Neural cell (in vitro differentiated cells): ENCODE results near the gene DLGAP4.

Experiments used
- EP300 ChIP-seq: fragments of 450-650 bp; conservative IDR thresholded peaks from 2 replicates; pipeline ENCODE4 v1.6.1; 2014; ENCODE audit warnings: antibody characterized with exemption, mild to moderate bottlenecking, moderate library complexity; ENCODE audit not compliant: poor library complexity, severe bottlenecking
- MXI1 ChIP-seq: fragments of 450-650 bp; conservative IDR thresholded peaks from 2 replicates; pipeline ENCODE4 v1.6.1; 2014; ENCODE audit warnings: antibody characterized with exemption, mild to moderate bottlenecking; ENCODE audit not compliant: poor library complexity, severe bottlenecking
- POLR2AphosphoS5 ChIP-seq: IDR thresholded peaks from 2 replicates; pipeline ENCODE4 v1.6.1; 2012
- TF ChIP-seq, protein P1 (sequence below): fragments of 450-650 bp; IDR thresholded peaks from 2 replicates; pipeline ENCODE4 v1.5.1; 2014; ENCODE audit warnings: antibody characterized with exemption, mild to moderate bottlenecking, moderate library complexity; ENCODE audit not compliant: poor library complexity, severe bottlenecking

DNA sequence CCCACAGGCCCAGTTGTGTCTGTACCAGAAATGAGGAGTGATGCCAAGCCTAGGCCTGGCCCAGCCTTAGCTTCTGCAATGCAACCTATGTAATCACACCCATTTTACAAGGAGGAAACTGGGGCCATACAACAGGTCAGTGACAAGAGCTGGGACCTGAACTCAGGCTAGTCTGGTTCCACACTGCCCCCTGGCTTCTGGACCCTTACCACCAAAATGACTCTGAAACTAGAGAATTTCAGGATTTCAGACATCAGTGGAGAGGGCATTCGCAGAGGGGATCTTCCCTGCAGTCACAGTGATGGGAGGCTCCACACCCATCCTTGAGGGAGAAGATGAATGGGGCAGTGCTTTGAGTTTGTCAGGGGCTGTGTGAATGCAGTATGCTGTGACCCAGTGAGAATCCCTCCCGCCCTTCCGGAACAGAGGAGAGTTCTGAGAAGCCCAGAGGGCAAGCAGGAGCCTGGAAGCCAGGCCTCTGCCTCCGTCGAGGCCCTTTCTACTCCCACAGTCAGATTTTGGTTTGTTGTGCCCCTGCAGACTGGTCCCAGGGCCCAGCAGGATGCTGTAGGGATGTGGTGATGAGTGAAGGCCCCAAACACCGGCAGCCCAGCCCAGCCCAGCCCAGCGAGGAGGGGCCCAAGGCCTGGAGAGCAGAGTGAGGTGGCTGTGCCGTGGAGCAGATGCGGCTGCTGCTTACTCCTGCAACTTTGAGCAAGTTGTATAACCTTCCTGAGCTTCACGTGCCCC, 187.1 kb downstream of the DLGAP4 start:
- no peak for TF ChIP-seq POLR2AphosphoS5
- TF ChIP-seq, protein P1, sequence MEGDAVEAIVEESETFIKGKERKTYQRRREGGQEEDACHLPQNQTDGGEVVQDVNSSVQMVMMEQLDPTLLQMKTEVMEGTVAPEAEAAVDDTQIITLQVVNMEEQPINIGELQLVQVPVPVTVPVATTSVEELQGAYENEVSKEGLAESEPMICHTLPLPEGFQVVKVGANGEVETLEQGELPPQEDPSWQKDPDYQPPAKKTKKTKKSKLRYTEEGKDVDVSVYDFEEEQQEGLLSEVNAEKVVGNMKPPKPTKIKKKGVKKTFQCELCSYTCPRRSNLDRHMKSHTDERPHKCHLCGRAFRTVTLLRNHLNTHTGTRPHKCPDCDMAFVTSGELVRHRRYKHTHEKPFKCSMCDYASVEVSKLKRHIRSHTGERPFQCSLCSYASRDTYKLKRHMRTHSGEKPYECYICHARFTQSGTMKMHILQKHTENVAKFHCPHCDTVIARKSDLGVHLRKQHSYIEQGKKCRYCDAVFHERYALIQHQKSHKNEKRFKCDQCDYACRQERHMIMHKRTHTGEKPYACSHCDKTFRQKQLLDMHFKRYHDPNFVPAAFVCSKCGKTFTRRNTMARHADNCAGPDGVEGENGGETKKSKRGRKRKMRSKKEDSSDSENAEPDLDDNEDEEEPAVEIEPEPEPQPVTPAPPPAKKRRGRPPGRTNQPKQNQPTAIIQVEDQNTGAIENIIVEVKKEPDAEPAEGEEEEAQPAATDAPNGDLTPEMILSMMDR, result no peak
- TF ChIP-seq EP300, result no peak
- TF ChIP-seq MXI1, result no peak
